ENCODE results near the gene CRYGA.

- TF ChIP-seq POLR2AphosphoS5 (IDR thresholded peaks at IDR 0.05; ENCODE audit: low read depth), result no peak
- TF ChIP-seq CTCF (IDR thresholded peaks at IDR 0.05; ENCODE audit: insufficient read depth, low read length), result no peak
- no peak for TF ChIP-seq REST (IDR thresholded peaks at IDR 0.05; ENCODE audit: insufficient replicate concordance, low read depth)
Measured at GRCh38 chr2:208125251-208125650, 38.1 kb downstream of the CRYGA start.
